Endothelial cell of umbilical vein (primary cell): ENCODE data around the gene OSTM1. TPM values are rescaled to one million over a fixed set of nuclear protein-coding genes. Genes with fewer than 3 reads are reported as not detected.

Experiments used
- BruUV-seq: library from RNA; stranded (reverse); fragments of 400-500 nt; replicated peaks from 2 replicates; lab custom pipeline; 2021; lab: Mats Ljungman, UMichigan
- CTCF ChIA-PET: fragments of 300-600, 350-600 bp; sonication (Branson Sonifier 250); formaldehyde crosslinking; loops from one replicate; lab custom pipeline; 2021; ENCODE audit warnings: antibody characterized with exemption, inconsistent platforms; lab: Charles Lee
- POLR2A ChIA-PET: fragments of 300-600, 350-600 bp; sonication (Branson Sonifier 250); formaldehyde crosslinking; loops from one replicate; lab custom pipeline; 2021; ENCODE audit warnings: antibody characterized with exemption, inconsistent platforms; lab: Charles Lee
- DNase-seq: peaks from one replicate; pipeline ENCODE4 v3.0.0-alpha.2; 2011; ENCODE audit warnings: low read depth, low spot score
- FAIRE-seq: peaks from 2 replicates; lab custom pipeline; 2011; peaks lifted over from hg19 to GRCh38; lab: Jason Lieb, UNC
- H2AFZ ChIP-seq: 2 replicates; pipeline ENCODE4 v1.6.0; 2012; ENCODE audit warnings: low read depth, low read length, control low read depth, inconsistent platforms
- H3K27ac ChIP-seq: 2 replicates; pipeline ENCODE4 v1.5.1; 2011; ENCODE audit warnings: low read depth, mild to moderate bottlenecking, control low read depth, low read length, moderate library complexity; ENCODE audit not compliant: insufficient read depth
- H3K27me3 ChIP-seq, 2 experiments: 2 replicates each; pipeline versions ENCODE4 v1.6.0 to v1.6.1; 2011; ENCODE audit warnings: low read length in 2 of 2, mixed read lengths in 1 of 2; ENCODE audit not compliant: control insufficient read depth in 2 of 2, insufficient read depth in 2 of 2
- H3K36me3 ChIP-seq, 2 experiments: 2 replicates in 1 of 2; 3 replicates in 1 of 2; pipeline ENCODE4 v1.5.1; 2011; ENCODE audit warnings: low read length in 2 of 2, mild to moderate bottlenecking in 1 of 2, moderate library complexity in 1 of 2; ENCODE audit not compliant: control insufficient read depth in 2 of 2, insufficient read depth in 2 of 2; ENCODE audit errors: extremely low read depth in 1 of 2
- H3K4me1 ChIP-seq: 3 replicates; pipeline ENCODE4 v1.5.1; 2011; ENCODE audit warnings: mild to moderate bottlenecking, low read length; ENCODE audit not compliant: control insufficient read depth, insufficient read depth; ENCODE audit errors: extremely low read depth
- H3K4me2 ChIP-seq: 2 replicates; pipeline ENCODE4 v1.6.1; 2011; ENCODE audit warnings: low read length, control low read depth, mixed read lengths; ENCODE audit not compliant: insufficient read depth
- H3K4me3 ChIP-seq, 3 experiments: fragments of 200-600 bp in 1 of 3; sonication (generic), shearing (Covaris generic) in 1 of 3; replicated peaks in 1 of 3; 2 replicates each; pipeline ENCODE4 v1.5.1; 2011 to 2016; ENCODE audit warnings: control low read depth in 3 of 3, low read length in 3 of 3, mild to moderate bottlenecking in 2 of 3, inconsistent platforms in 1 of 3, low read depth in 1 of 3, moderate library complexity in 1 of 3; ENCODE audit not compliant: insufficient read depth in 1 of 3
- H3K79me2 ChIP-seq: 2 replicates; pipeline ENCODE4 v1.6.0; 2012; ENCODE audit warnings: low read length, inconsistent platforms; ENCODE audit not compliant: control insufficient read depth, insufficient read depth
- H3K9ac ChIP-seq: replicated peaks from 2 replicates; pipeline ENCODE3; 2011; ENCODE audit warnings: low read length, control low read depth; ENCODE audit not compliant: insufficient read depth; ENCODE audit errors: extremely low read depth
- H3K9me1 ChIP-seq: replicated peaks from 3 replicates; pipeline ENCODE4 v1.6.0; 2011; ENCODE audit warnings: mild to moderate bottlenecking, low read length; ENCODE audit not compliant: control insufficient read depth, insufficient read depth; ENCODE audit errors: extremely low read depth
- H3K9me3 ChIP-seq: replicated peaks from 2 replicates; pipeline ENCODE4 v1.5.1; 2012; ENCODE audit warnings: low read length, inconsistent platforms; ENCODE audit not compliant: control insufficient read depth, insufficient read depth
- H4K20me1 ChIP-seq: replicated peaks from 2 replicates; pipeline ENCODE3; 2011; ENCODE audit warnings: mild to moderate bottlenecking, low read length; ENCODE audit not compliant: control insufficient read depth, insufficient read depth; ENCODE audit errors: extremely low read depth
- CTCF ChIP-seq, 2 donors: IDR thresholded peaks; 1 replicate in 1 of 2; 2 replicates in 1 of 2; pipeline ENCODE4 v1.5.1; 2011; ENCODE audit warnings: low read length in 2 of 2, mild to moderate bottlenecking in 2 of 2, moderate library complexity in 2 of 2, control low read depth in 1 of 2, inconsistent platforms in 1 of 2, low read depth in 1 of 2; ENCODE audit not compliant: insufficient read depth in 1 of 2; ENCODE audit errors: extremely low read depth in 1 of 2
- EZH2 ChIP-seq: IDR thresholded peaks from 2 replicates; pipeline ENCODE4 v1.6.1; 2012; ENCODE audit warnings: borderline replicate concordance, low read depth, mild to moderate bottlenecking, moderate library complexity, low read length, inconsistent platforms; ENCODE audit not compliant: severe bottlenecking
- FOS ChIP-seq: IDR thresholded peaks from 2 replicates; pipeline ENCODE4 v1.6.1; 2011; ENCODE audit warnings: mild to moderate bottlenecking, low read length, moderate library complexity, borderline replicate concordance; ENCODE audit not compliant: insufficient read depth
- GATA2 ChIP-seq: IDR thresholded peaks from 2 replicates; pipeline ENCODE4 v1.7.0; 2011; ENCODE audit warnings: low read depth, mild to moderate bottlenecking, moderate library complexity, mixed read lengths, low read length; ENCODE audit not compliant: insufficient read length, insufficient read depth
- JUN ChIP-seq: IDR thresholded peaks from 2 replicates; pipeline ENCODE4 v1.6.1; 2011; ENCODE audit warnings: borderline replicate concordance, low read depth; ENCODE audit not compliant: insufficient read length, insufficient read depth
- MYC ChIP-seq: IDR thresholded peaks from one replicate; pipeline ENCODE4 v1.6.1; 2011; ENCODE audit warnings: mild to moderate bottlenecking, low read depth, low read length
- dilution Hi-C: fragments of 300-500 bp; cut with MboI; formaldehyde crosslinking; loops from one replicate; pipeline ENCODE4 v1.15.0; 2019; ENCODE audit warnings: low sequenced_read_pairs; ENCODE audit not compliant: extremely low pct_ligation_motif_present
- intact Hi-C: fragments of 100-400 bp; cut with micrococcal nuclease; formaldehyde crosslinking; loops from one replicate; pipeline ENCODE4 v1.10.0; 2022
- polyA plus RNA-seq, 4 experiments: library from polyadenylated mRNA; depleted of rRNA in 3 of 4; stranded (reverse) in 3 of 4; unstranded in 1 of 4; fragments of >200 nt; gene quantifications; 2 replicates each; pipeline versions ENCODE4 v1.2.1 to v1.2.3, GENCODE V29; 2011 to 2012; ENCODE audit warnings: missing spikeins in 1 of 4
- total RNA-seq: library from RNA; stranded (reverse); gene quantifications from 2 replicates; pipeline ENCODE4 v1.2.3, GENCODE V29; 2021

Gene OSTM1
- total and polyA plus RNA-seq, 2 donors (not counting 3 experiments of a cell fraction or from before 2014, with no cell fraction given): 23.1 to 26.4 TPM

DNA sequence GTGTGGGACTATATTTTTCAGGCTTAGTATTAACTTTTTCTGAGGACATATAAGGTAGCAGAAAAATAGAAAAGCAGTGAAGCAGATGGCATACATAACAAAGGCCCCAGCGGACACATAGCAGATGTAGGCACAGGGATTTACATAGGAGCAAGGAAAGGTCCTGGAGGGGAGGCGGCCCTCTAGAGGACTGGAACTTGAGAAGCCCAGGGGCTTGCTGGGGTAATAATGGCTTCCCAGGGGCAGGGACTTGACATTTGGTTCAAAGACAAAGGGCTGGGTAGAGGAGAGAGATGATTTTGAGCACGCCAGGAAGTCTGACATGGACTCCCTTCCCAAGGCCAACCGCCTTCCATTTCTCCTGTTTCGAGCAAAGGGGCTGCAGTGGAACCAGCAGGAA, 31.7 kb upstream of the OSTM1 start:
- Histone ChIP-seq H3K9me1 (no peaks in the 10 kb centered on the region), H3K27me3 (peaks cover 13 to 16% of the 10 kb centered on the region in 2 experiments), H3K4me3 (no peak overlapping the region), H3K27ac (no peak overlapping the region), H3K9me3 (no peaks in the 10 kb centered on the region), H3K4me2 (no peak overlapping the region), H2AFZ (no peak overlapping the region), H3K79me2 (no peaks in the 10 kb centered on the region), H3K4me1 (no peaks in the 10 kb centered on the region), H3K36me3 (no peaks in the 10 kb centered on the region), H3K9ac (no peak overlapping the region), H4K20me1 (no peaks in the 10 kb centered on the region)
- FAIRE-seq (no peak), DNase-seq (no peak)
- ChIA-PET CTCF (interaction anchor here (1.1 kb wide), 1 partner anchor 387 kb away, joined by 3 read pairs; no protein-coding TSS in a partner anchor), POLR2A (no interaction called here)
- intact Hi-C loops (no loop called here), dilution Hi-C loops (no loop called here)
- no TSS peak for BruUV-seq
- TF ChIP-seq FOS: no peak
- TF ChIP-seq CTCF (IDR thresholded peaks at IDR 0.05; ENCODE audit: extremely low read depth in 1 of 2, insufficient read depth in 1 of 2, low read depth in 1 of 2, low read length in 2 of 2): no peak
- no peak for TF ChIP-seq GATA2
- no peak for TF ChIP-seq EZH2
- TF ChIP-seq MYC: no peak
- TF ChIP-seq JUN: no peak
